Progenitor cell of endocrine pancreas (in vitro differentiated cells): ENCODE results near the gene FZD4. TPM values are rescaled to one million over a fixed set of nuclear protein-coding genes. Genes with fewer than 3 reads are reported as not detected.

Source experiments
- DNase-seq: peaks from one replicate; pipeline ENCODE4 v3.0.0; 2021; ENCODE audit warnings: low spot score; ENCODE audit not compliant: unreplicated experiment
- H3K27ac Mint-ChIP-seq: 2 replicates; pipeline ENCODE4 v1.8.0; 2021; ENCODE audit warnings: mild to moderate bottlenecking, moderate library complexity, mixed read lengths
- H3K27me3 Mint-ChIP-seq: 2 replicates; pipeline ENCODE4 v1.8.0; 2021; ENCODE audit warnings: mixed read lengths
- H3K36me3 Mint-ChIP-seq: 2 replicates; pipeline ENCODE4 v1.8.0; 2022; ENCODE audit warnings: mixed read lengths; ENCODE audit not compliant: insufficient read depth
- H3K4me1 Mint-ChIP-seq: 2 replicates; pipeline ENCODE4 v1.8.0; 2021; ENCODE audit warnings: low read depth, mixed read lengths
- H3K4me3 Mint-ChIP-seq: 2 replicates; pipeline ENCODE4 v1.8.0; 2021; ENCODE audit warnings: low read depth, mild to moderate bottlenecking, moderate library complexity, mixed read lengths
- H3K9me3 Mint-ChIP-seq: 2 replicates; pipeline ENCODE4 v1.8.0; 2021; ENCODE audit warnings: low read depth, mixed read lengths
- total RNA-seq: library from RNA; stranded (reverse); gene quantifications from 2 replicates; pipeline ENCODE4 v1.2.1, GENCODE V29; 2021
- TF ChIP-seq, protein P1 (sequence below): fragments of 200-600 bp; sonication (generic); IDR thresholded peaks from one replicate; pipeline ENCODE4 v1.5.0; 2021; ENCODE audit warnings: antibody characterized with exemption, mild to moderate bottlenecking; ENCODE audit not compliant: unreplicated experiment

FZD4 gene
- total RNA-seq, 1 donor from 2014 or later: 9.3 TPM

DNA sequence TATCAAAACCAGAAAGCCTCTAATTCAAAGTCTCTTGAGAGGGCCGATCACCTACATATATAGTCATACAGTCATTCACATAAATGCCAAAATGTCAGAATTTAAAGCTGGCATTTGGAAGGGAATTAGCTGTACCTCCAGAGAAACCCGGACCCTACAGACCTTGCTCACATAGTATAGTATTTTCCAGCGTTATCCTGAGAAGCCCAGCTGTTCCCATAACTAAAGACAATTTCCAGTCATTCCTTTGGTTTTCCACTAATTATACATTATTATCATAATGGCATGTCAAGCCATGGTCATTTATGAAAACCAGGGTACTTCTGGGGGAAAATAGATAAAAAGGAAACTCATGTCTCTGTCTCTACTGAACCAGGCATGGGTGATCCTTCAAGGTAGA is 53.6 kb downstream of the FZD4 start:
- Mint-ChIP-seq H3K9me3 (no peaks in the 10 kb centered on the region), H3K36me3 (no peaks in the 10 kb centered on the region), H3K4me3 (no peak overlapping the region), H3K27me3 (no peaks in the 10 kb centered on the region), H3K4me1 (peaks cover 6% of the 10 kb centered on the region), H3K27ac (no peak overlapping the region)
- DNase-seq: no peak
- TF ChIP-seq, protein P1, sequence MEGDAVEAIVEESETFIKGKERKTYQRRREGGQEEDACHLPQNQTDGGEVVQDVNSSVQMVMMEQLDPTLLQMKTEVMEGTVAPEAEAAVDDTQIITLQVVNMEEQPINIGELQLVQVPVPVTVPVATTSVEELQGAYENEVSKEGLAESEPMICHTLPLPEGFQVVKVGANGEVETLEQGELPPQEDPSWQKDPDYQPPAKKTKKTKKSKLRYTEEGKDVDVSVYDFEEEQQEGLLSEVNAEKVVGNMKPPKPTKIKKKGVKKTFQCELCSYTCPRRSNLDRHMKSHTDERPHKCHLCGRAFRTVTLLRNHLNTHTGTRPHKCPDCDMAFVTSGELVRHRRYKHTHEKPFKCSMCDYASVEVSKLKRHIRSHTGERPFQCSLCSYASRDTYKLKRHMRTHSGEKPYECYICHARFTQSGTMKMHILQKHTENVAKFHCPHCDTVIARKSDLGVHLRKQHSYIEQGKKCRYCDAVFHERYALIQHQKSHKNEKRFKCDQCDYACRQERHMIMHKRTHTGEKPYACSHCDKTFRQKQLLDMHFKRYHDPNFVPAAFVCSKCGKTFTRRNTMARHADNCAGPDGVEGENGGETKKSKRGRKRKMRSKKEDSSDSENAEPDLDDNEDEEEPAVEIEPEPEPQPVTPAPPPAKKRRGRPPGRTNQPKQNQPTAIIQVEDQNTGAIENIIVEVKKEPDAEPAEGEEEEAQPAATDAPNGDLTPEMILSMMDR: no peak

DNA sequence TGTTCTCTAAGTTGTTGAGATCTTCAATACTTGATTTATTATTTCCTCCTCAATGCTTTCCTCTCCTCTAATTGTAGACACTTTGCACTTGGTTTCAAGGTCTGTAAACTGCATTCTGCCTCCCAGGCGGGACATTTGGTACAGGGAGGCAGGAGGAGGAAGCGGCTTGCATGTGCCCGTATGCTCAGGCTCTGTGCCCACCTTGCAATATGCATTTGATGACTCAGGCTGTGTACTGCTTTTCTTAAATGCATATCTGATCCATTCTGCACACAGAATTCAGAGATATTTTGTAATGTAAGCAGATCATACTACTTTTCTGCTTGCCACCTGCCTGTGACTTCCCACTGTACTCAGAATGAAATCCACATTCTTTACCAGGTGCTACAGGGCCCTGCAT is 55.0 kb downstream of the FZD4 start:
- Mint-ChIP-seq H3K27ac (no peak overlapping the region), H3K9me3 (no peaks in the 10 kb centered on the region), H3K4me3 (no peak overlapping the region), H3K4me1 (peaks cover 6% of the 10 kb centered on the region), H3K36me3 (no peaks in the 10 kb centered on the region), H3K27me3 (no peaks in the 10 kb centered on the region)
- DNase-seq: no peak
- TF ChIP-seq, protein P1: no peak

DNA sequence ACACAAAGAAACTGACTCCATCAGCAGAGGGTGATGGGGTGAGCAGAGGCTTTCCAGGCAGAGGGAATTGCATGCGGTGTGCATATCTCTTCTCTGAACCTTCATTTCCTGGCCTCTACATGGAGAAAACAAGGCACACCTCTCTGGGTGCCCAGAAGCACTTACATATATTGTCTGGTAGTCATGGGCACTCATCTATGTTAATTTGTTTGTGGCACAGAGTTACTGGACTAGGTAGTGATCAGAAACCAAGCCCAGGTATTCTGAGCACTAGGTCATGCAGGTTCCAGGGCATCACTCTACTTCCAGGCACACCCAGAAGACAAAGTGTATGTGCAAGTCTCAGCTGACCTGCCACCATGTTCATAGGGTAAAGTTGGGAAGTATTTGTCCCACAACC is 56.5 kb downstream of the FZD4 start:
- H3K4me3 Mint-ChIP-seq: no peak overlapping the region
- no peaks in the 10 kb centered on the region for H3K27me3 Mint-ChIP-seq
- no peaks in the 10 kb centered on the region for H3K9me3 Mint-ChIP-seq
- peaks cover under 1% of the 10 kb centered on the region for H3K4me1 Mint-ChIP-seq
- H3K27ac Mint-ChIP-seq: no peak overlapping the region
- DNase-seq: no peak
- TF ChIP-seq, protein P1: no peak
- H3K36me3 Mint-ChIP-seq: no peaks in the 10 kb centered on the region

DNA sequence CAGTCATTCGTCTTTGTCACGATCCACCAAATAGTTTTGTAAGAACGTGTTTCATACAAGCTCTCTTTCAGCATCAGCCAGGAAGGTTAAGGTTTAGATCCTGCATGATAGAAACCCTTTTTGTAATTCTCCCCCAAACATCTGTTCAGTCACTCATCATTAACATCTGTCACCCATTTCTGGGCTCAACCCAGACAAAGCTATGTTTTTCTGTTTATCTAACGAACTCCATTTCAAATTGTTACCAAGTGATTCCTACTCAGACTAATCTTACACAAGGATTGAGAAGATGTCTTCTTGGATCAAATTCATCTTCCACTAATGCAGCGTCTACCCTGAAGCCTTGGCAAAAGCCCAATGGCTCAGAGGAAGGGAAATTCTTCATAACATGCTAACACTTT is 58.8 kb downstream of the FZD4 start:
- Mint-ChIP-seq H3K4me3 (no peak overlapping the region), H3K36me3 (no peaks in the 10 kb centered on the region), H3K9me3 (no peaks in the 10 kb centered on the region), H3K4me1 (no peaks in the 10 kb centered on the region), H3K27ac (no peak overlapping the region), H3K27me3 (no peaks in the 10 kb centered on the region)
- TF ChIP-seq, protein P1: no peak
- DNase-seq: no peak

Other genes with a start within 250 kb of the FZD4 start
- gene PRSS23, start 154.9 kb downstream of the FZD4 start, total RNA-seq: 31.6 and 34.5 TPM in 2 replicates
- 33.0 and 37.9 TPM in 2 replicates for gene TMEM135, start 82.5 kb upstream of the FZD4 start, total RNA-seq